HG03520 (cell line): ENCODE measurements around the gene DPF3.

Experiments
- ATAC-seq: cut with Tn5 transposase; IDR thresholded peaks from one replicate; pipeline ENCODE4 v1.9.1; 2021; ENCODE audit warnings: mild to moderate bottlenecking, moderate library complexity; ENCODE audit not compliant: unreplicated experiment

DPF3 gene

GRCh38 chr14:72607386-72608130, 286.3 kb downstream of the DPF3 start:
- no peak for ATAC-seq

GRCh38 chr14:72606879-72607278, 287.0 kb downstream of the DPF3 start:
- no peak for ATAC-seq

GRCh38 chr14:72605921-72606220, 288.0 kb downstream of the DPF3 start:
- ATAC-seq: no peak

GRCh38 chr14:72605096-72605920, 288.6 kb downstream of the DPF3 start:
- no peak for ATAC-seq

- no peak for ATAC-seq
Measured at GRCh38 chr14:72604133-72604532, 289.8 kb downstream of the DPF3 start.

- ATAC-seq: no peak
Measured at GRCh38 chr14:72603639-72604038, 290.3 kb downstream of the DPF3 start.

GRCh38 chr14:72600551-72601330, 293.2 kb downstream of the DPF3 start:
- no peak for ATAC-seq

- ATAC-seq: no peak
Measured at GRCh38 chr14:72599579-72600470, 294.1 kb downstream of the DPF3 start.

GRCh38 chr14:72598306-72598705, 295.6 kb downstream of the DPF3 start:
- ATAC-seq: no peak

GRCh38 chr14:72597252-72598233, 296.4 kb downstream of the DPF3 start:
- no peak for ATAC-seq

GRCh38 chr14:72595152-72595862, 298.6 kb downstream of the DPF3 start:
- no peak for ATAC-seq

- no peak for ATAC-seq
Measured at GRCh38 chr14:72594099-72594901, 299.6 kb downstream of the DPF3 start.

GRCh38 chr14:72591391-72591790, 302.5 kb downstream of the DPF3 start:
- ATAC-seq: no peak

GRCh38 chr14:72590577-72590976, 303.3 kb downstream of the DPF3 start:
- ATAC-seq: no peak

- ATAC-seq: no peak
Measured at GRCh38 chr14:72589652-72590051, 304.2 kb downstream of the DPF3 start.

- no peak for ATAC-seq
Measured at GRCh38 chr14:72588521-72588920, 305.4 kb downstream of the DPF3 start.

GRCh38 chr14:72583316-72584272, 310.3 kb downstream of the DPF3 start:
- no peak for ATAC-seq
